GM18520 (cell line): ENCODE results near the gene LPAR1.

Experiments used
- ATAC-seq: cut with Tn5 transposase; IDR thresholded peaks from one replicate; pipeline ENCODE4 v1.9.1; 2021; ENCODE audit not compliant: unreplicated experiment

Gene LPAR1

GRCh38 chr9:111001526-111001925 is 36.7 kb downstream of the LPAR1 start:
- no peak for ATAC-seq

DNA sequence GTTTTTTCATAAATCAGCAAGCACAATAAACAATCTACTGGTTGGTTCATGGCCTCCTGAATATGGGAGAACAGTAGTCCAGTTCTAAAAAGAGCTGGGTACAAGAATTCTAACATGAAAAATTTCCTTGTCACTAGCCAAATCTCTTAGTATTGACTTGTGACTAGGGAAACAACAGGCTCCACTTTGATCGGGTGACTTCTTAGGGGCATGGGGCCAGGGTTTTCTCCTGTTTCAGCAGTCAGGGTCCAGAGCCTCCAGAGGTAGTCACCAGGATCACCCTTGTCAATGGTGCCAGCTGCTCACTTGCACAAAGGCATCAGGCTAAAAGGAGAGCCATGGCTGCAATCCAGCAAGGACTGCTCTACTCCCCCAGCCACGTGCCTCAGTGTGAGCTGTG is 38.1 kb downstream of the LPAR1 start:
- no peak for ATAC-seq

DNA sequence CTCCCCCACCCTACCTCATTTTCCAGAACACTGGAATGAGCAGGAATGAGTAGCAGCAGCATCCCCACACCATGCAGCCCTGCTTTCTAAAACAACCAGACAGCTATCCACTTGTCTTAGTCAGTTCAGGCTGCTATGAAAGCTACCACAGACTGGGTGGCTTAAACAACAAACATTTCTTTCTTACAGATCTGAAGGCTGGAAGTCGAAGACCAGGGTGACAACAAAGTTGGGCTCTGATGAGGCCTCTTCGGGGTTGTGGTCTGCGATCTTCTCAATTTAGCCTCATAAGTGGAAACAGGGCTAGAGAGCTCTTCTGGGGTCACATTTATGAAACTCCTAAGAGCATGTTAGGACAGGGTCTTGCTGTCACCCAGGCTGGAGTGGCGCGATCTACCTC is 38.9 kb downstream of the LPAR1 start:
- no peak for ATAC-seq

DNA sequence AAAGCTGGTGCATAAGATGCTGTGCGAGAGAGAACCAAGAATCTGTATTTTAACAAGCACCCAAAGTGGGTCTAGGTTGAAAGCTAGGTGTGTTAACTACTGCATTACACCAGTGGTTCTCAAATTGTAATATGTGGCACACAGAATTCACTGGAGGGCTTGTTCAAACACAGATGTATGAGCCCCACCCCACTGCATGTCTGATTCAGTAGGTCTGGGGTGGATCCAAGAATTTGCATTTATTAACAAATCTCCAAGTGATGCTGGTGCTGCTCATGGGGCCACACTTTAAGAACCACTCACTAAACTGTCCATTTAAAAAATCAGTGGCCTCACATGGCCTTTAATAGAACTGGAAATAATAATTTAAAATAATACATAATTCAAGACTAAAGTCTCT is 40.4 kb downstream of the LPAR1 start:
- no peak for ATAC-seq

GRCh38 chr9:110996436-110997220 is 41.6 kb downstream of the LPAR1 start:
- ATAC-seq, result no peak

- ATAC-seq, result no peak
Measured at GRCh38 chr9:110995420-110996340, 42.6 kb downstream of the LPAR1 start.

- ATAC-seq, result no peak
Measured at GRCh38 chr9:110994771-110995241, 43.5 kb downstream of the LPAR1 start.

GRCh38 chr9:110990481-110990880 is 47.8 kb downstream of the LPAR1 start:
- ATAC-seq, result no peak

GRCh38 chr9:110986529-110986928 is 51.7 kb downstream of the LPAR1 start:
- ATAC-seq, result no peak

GRCh38 chr9:110984890-110985437 is 53.3 kb downstream of the LPAR1 start:
- no peak for ATAC-seq

- ATAC-seq, result no peak
Measured at GRCh38 chr9:110980261-110980660, 58.0 kb downstream of the LPAR1 start.

GRCh38 chr9:110979636-110980035 is 58.6 kb downstream of the LPAR1 start:
- ATAC-seq, result no peak

- ATAC-seq, result no peak
Measured at GRCh38 chr9:110978516-110978915, 59.8 kb downstream of the LPAR1 start.

DNA sequence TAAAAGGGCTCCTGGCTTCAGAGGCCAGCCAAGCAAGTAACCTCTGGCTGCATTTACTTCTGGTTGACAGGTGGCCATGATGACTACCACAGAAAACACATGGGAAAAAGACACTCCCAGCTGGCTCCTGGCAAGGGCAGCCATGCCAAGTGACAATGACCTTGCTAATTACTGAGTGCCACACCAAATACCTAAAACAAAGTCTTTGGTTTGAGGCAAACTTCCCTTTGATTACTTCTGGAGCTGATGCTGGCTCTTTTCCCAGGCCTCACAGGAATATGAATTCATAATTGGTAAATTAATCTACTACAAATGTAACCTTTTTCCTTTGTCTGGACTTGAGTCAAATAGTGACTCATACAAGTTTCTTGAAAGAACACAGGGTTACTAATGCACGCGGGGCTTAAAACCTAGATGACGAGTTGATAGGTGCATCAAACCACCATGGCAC is 61.0 kb downstream of the LPAR1 start:
- no peak for ATAC-seq

DNA sequence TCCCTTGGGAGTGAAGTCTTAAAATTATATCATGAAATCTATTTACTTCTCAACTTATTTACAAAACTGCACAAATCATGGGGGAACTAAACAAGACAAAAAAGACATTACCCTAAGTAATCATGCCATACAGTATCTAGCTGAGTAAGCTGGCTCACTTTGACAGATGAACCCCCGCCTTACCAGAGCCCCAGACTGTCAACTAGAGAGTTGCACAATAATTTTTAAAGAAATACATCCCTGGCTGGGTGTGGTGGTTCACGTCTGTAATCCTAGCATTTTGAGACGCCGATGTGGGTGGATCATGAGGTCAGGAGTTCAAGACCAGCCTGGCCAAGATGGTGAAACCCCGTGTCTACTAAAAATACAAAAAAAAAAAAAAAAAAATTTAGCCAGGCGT is 62.3 kb downstream of the LPAR1 start:
- ATAC-seq, result no peak

GRCh38 chr9:110975278-110975677 is 63.0 kb downstream of the LPAR1 start:
- no peak for ATAC-seq

DNA sequence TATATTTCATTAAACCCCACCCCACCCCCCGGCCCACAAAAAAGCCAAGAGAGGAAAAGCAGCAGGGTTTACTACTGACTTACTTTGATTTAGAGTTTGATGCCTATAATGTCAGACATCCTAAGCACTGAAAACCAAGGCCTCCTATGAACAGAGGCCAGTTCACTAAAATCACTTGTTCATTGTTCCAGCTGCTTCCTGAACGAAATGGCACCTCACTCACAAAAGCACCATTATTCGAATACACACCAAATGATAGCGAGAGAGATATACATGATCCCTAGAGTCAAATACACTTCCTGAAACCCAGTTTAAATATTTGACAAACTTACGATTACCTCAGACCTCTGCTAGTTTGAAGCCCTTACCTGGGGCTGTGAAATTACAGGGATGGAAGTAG is 66.6 kb downstream of the LPAR1 start:
- ATAC-seq, result no peak

DNA sequence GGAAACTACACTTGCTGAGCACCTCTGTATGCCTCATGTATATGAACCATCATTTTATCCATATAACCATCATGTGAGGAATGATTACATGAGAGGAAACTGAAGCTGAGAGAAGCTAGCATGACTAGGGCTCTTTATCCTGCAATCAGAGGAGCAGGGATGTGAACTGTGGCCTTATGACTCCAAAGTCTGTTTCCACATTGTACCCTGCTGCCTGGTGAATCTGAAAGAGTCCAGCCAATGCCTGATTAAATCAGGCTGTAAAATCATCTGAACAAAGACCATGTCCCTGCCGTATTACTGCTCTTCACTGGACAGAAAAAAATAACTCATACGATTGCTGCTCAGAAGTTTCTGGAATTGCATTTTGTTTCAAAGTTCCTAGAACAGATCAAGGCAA is 67.0 kb downstream of the LPAR1 start:
- ATAC-seq, result no peak

DNA sequence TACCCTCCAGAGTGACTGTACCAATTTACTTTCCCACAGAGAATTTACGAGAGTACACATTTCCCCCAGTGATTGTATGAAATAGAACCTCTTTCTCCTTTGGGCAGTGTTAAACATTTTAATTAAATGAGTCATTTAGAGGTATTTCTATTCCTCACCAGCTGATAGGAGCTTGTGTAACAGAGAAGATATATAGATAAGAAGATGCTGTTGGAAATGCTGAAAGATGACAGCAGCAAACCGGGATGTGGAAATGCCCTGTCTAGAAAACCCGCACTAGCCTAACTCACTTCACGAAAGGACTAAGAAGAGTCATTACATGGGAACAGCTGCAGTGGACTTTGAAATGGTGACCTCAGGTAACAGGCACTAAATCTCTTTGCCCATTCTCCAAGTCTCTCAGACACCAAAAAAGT is 68.3 kb downstream of the LPAR1 start:
- no peak for ATAC-seq

DNA sequence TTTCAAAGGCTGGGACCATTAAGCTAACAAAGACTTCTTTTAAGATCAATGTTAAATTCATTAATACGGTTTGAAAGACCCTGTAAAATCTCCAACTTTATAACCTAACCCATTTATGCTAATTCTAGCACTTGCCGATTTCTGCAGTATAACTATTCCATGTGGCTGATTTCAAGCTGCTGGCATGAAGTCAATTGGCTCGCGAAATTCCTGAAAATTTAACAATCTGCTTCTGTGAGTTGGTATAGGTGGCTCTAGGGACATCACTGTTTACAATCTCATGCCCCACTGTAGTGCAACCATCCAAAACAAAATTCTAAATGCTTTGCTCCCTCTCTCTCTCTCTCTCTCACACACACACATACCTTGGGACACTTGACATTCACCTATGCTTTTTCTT is 70.2 kb downstream of the LPAR1 start:
- ATAC-seq, result no peak

- ATAC-seq, result no peak
Measured at GRCh38 chr9:110967196-110967595, 71.1 kb downstream of the LPAR1 start.

GRCh38 chr9:110960288-110960687 is 78.0 kb downstream of the LPAR1 start:
- ATAC-seq, result no peak
